Endodermal cell (in vitro differentiated cells): ENCODE results near the gene SRRD. TPM values are rescaled to one million over a fixed set of nuclear protein-coding genes. Genes with fewer than 3 reads are reported as not detected.

Experiments
- DNase-seq: peaks from one replicate; pipeline ENCODE4 v3.0.0-alpha.2; 2017
- H3K27ac ChIP-seq: 2 replicates; pipeline ENCODE4 v1.5.1; 2013; ENCODE audit warnings: mild to moderate bottlenecking, low read depth, low read length, moderate library complexity
- H3K27me3 ChIP-seq: 2 replicates; pipeline ENCODE4 v1.6.1; 2013; ENCODE audit warnings: mild to moderate bottlenecking, low read length, moderate library complexity; ENCODE audit not compliant: insufficient read depth, control insufficient read depth, poor library complexity, severe bottlenecking
- H3K36me3 ChIP-seq: 2 replicates; pipeline ENCODE4 v1.7.0; 2013; ENCODE audit warnings: mild to moderate bottlenecking, low read length, moderate library complexity; ENCODE audit not compliant: control insufficient read depth, insufficient read depth
- H3K4me1 ChIP-seq: one replicate; pipeline ENCODE4 v1.7.0; 2013; ENCODE audit warnings: low read length; ENCODE audit not compliant: control insufficient read depth, insufficient read depth
- H3K4me3 ChIP-seq: 2 replicates; pipeline ENCODE4 v1.5.1; 2013; ENCODE audit warnings: mild to moderate bottlenecking, low read length, moderate library complexity
- H3K9ac ChIP-seq: 2 replicates; pipeline ENCODE4 v1.6.1; 2013; ENCODE audit warnings: mild to moderate bottlenecking, low read length, moderate library complexity; ENCODE audit not compliant: poor library complexity, severe bottlenecking; ENCODE audit errors: extremely low read depth
- H3K9me3 ChIP-seq: 2 replicates; pipeline ENCODE4 v1.6.1; 2013; ENCODE audit warnings: mild to moderate bottlenecking, low read length, moderate library complexity; ENCODE audit not compliant: control insufficient read depth
- H3K27ac Mint-ChIP-seq: 2 replicates; pipeline ENCODE4 v1.8.0; 2020; ENCODE audit warnings: mixed read lengths
- H3K27me3 Mint-ChIP-seq: 2 replicates; pipeline ENCODE4 v1.8.0; 2021; ENCODE audit warnings: mild to moderate bottlenecking, mixed read lengths; ENCODE audit not compliant: insufficient read depth
- H3K36me3 Mint-ChIP-seq: 2 replicates; pipeline ENCODE4 v1.8.0; 2020; ENCODE audit warnings: low read depth, mixed read lengths
- H3K4me1 Mint-ChIP-seq: 2 replicates; pipeline ENCODE4 v1.8.0; 2020; ENCODE audit warnings: mixed read lengths
- H3K4me3 Mint-ChIP-seq: 2 replicates; pipeline ENCODE4 v1.8.0; 2020; ENCODE audit warnings: mild to moderate bottlenecking, moderate library complexity, mixed read lengths
- H3K9me3 Mint-ChIP-seq: 2 replicates; pipeline ENCODE4 v1.8.0; 2020; ENCODE audit warnings: mild to moderate bottlenecking, mixed read lengths
- CTCF ChIP-seq: fragments of 200-600 bp; sonication (generic); conservative IDR thresholded peaks from 2 replicates; pipeline ENCODE4 v1.5.0; 2021; ENCODE audit warnings: antibody characterized with exemption, mild to moderate bottlenecking
- WGBS, 2 experiments: methylation state at CpG; one replicate each; pipeline versions ENCODE4 v1.1.5 to v1.1.7; 2013; ENCODE audit warnings: missing lambda C conversion rate in 2 of 2, mixed read lengths in 1 of 2; ENCODE audit not compliant: insufficient coverage in 1 of 2, insufficient read length in 1 of 2; 5-methylcytosine and 5-hydroxymethylcytosine counted together
- total RNA-seq, 2 donors: library from RNA; stranded (reverse); fragmentation: NEBNext Ultra II Directional in 1 of 2; extraction: Animal tissue kit (Norgen Biotek cat#: 25700) in 1 of 2; gene quantifications; 2 replicates in 1 of 2; 3 replicates in 1 of 2; pipeline ENCODE4 v1.2.1, GENCODE V29; 2021

Gene SRRD
- total RNA-seq, 2 donors from 2014 or later = 27.4 to 30.0 TPM

GRCh38 chr22:26529345-26529744 is 45.7 kb downstream of the SRRD start:
- peaks cover under 1% of the 10 kb centered on the region for H3K4me1 ChIP-seq
- no peaks in the 10 kb centered on the region for H3K9me3 Mint-ChIP-seq
- H3K27ac Mint-ChIP-seq = peak overlapping the region; percentile 26
- H3K9ac ChIP-seq = no peak overlapping the region
- H3K27me3 Mint-ChIP-seq = no peaks in the 10 kb centered on the region
- H3K4me3 Mint-ChIP-seq = no peak overlapping the region
- no peaks in the 10 kb centered on the region for H3K27me3 ChIP-seq
- WGBS, 2 experiments = 90% methylated on average over 2 of the region's 2 CpGs; no CpG with 5 or more reads in 1 of the 2 experiments
- peaks cover 7% of the 10 kb centered on the region for H3K4me1 Mint-ChIP-seq
- peaks cover 51% of the 10 kb centered on the region for H3K36me3 ChIP-seq
- peaks cover 68% of the 10 kb centered on the region for H3K36me3 Mint-ChIP-seq
- DNase-seq = no peak
- H3K9me3 ChIP-seq = no peaks in the 10 kb centered on the region
- TF ChIP-seq CTCF = no peak
- no peak overlapping the region for H3K27ac ChIP-seq
- no peak overlapping the region for H3K4me3 ChIP-seq

GRCh38 chr22:26534171-26534855 is 50.6 kb downstream of the SRRD start:
- no peak for TF ChIP-seq CTCF
- no peak overlapping the region for H3K9ac ChIP-seq
- H3K9me3 Mint-ChIP-seq = no peaks in the 10 kb centered on the region
- 94 to 100% methylated on average over 1 to 7 of the region's 7 CpGs for WGBS, 2 experiments
- no peak overlapping the region for H3K4me3 ChIP-seq
- H3K4me3 Mint-ChIP-seq = no peak overlapping the region
- no peaks in the 10 kb centered on the region for H3K27me3 Mint-ChIP-seq
- H3K4me1 ChIP-seq = peaks cover 9% of the 10 kb centered on the region
- H3K9me3 ChIP-seq = no peaks in the 10 kb centered on the region
- H3K36me3 Mint-ChIP-seq = peaks cover 67% of the 10 kb centered on the region
- no peak overlapping the region for H3K27ac ChIP-seq
- peaks cover 22% of the 10 kb centered on the region for H3K4me1 Mint-ChIP-seq
- H3K27me3 ChIP-seq = no peaks in the 10 kb centered on the region
- H3K27ac Mint-ChIP-seq = peak overlapping the region; percentile 19
- DNase-seq = no peak
- H3K36me3 ChIP-seq = peaks cover 38% of the 10 kb centered on the region

- WGBS, 2 experiments = 80 to 83% methylated on average over 9 to 13 of the region's 13 CpGs
- H3K4me1 Mint-ChIP-seq = peaks cover 22% of the 10 kb centered on the region
- Histone ChIP-seq H3K36me3 (peaks cover 37% of the 10 kb centered on the region), H3K4me1 (peaks cover 9% of the 10 kb centered on the region), H3K4me3 (no peak overlapping the region), H3K27me3 (no peaks in the 10 kb centered on the region), H3K9me3 (no peaks in the 10 kb centered on the region), H3K9ac (no peak overlapping the region), H3K27ac (no peak overlapping the region)
- no peak overlapping the region for H3K4me3 Mint-ChIP-seq
- peak overlapping the region; percentile 79 for H3K27ac Mint-ChIP-seq
- H3K36me3 Mint-ChIP-seq = peaks cover 61% of the 10 kb centered on the region
- no peak for DNase-seq
- no peak for TF ChIP-seq CTCF
- no peaks in the 10 kb centered on the region for H3K27me3 Mint-ChIP-seq
- H3K9me3 Mint-ChIP-seq = no peaks in the 10 kb centered on the region
Observed at GRCh38 chr22:26534874-26535602, 51.4 kb downstream of the SRRD start.
